Gastrocnemius medialis (tissue), 4 donors: ENCODE measurements around the gene WWOX.

ENCODE experiments used
- CTCF ChIP-seq, 5 experiments: fragments of 450-650 bp in 3 of 5; fragments of 200-600 bp in 2 of 5; sonication (generic) in 2 of 5; IDR thresholded peaks in 4 of 5; conservative IDR thresholded peaks in 1 of 5; 1 replicate in 4 of 5; 2 replicates in 1 of 5; pipeline ENCODE4 v1.5.1; 2016 to 2019; ENCODE audit warnings: antibody characterized with exemption in 5 of 5, mild to moderate bottlenecking in 3 of 5, moderate library complexity in 3 of 5
- POLR2A ChIP-seq, 2 donors: fragments of 450-650 bp; IDR thresholded peaks; one replicate each; pipeline ENCODE4 v1.6.1; 2017; ENCODE audit warnings: antibody characterized with exemption in 2 of 2, mild to moderate bottlenecking in 2 of 2, moderate library complexity in 2 of 2

- TF ChIP-seq CTCF (IDR thresholded peaks at IDR 0.05 in 4 of 5, conservative IDR thresholded peaks at IDR 0.05 in 1 of 5) (no peak), POLR2A (IDR thresholded peaks at IDR 0.05) (no peak)
These were observed 941.8 kb downstream of the WWOX start for GRCh38 chr16:79041206-79041605.
